Stimulated activated CD8-positive, alpha-beta memory T cell treated with anti-CD3 and anti-CD28 coated beads, Interleukin-2, amount 100 ng/mL, for 1 hour (primary cell): ENCODE measurements around the gene HSPBP1.
"Not testable (repeated sequence)": the region's sequence is repeated elsewhere in the genome, so short reads cannot be mapped to it uniquely, and the experiment has no call there.

Experiments
- DNase-seq, 2 donors: peaks; one replicate each; pipeline ENCODE4 v3.0.0-alpha.2; 2020; ENCODE audit warnings: low read depth in 2 of 2

HSPBP1 gene

GRCh38 chr19:55239004-55239403, 40.9 kb downstream of the HSPBP1 start:
- DNase-seq: no peak

- DNase-seq: no peak
Observed at GRCh38 chr19:55238030-55238429, 41.9 kb downstream of the HSPBP1 start.

GRCh38 chr19:55232986-55233385, 46.9 kb downstream of the HSPBP1 start:
- no peak for DNase-seq

GRCh38 chr19:55232286-55232602, 47.7 kb downstream of the HSPBP1 start:
- no peak for DNase-seq

GRCh38 chr19:55231391-55232285, 48.3 kb downstream of the HSPBP1 start:
- no peak for DNase-seq

GRCh38 chr19:55230780-55231179, 49.1 kb downstream of the HSPBP1 start:
- DNase-seq: no peak

- no peak for DNase-seq
Observed at GRCh38 chr19:55230329-55230728, 49.6 kb downstream of the HSPBP1 start.

GRCh38 chr19:55229789-55230182, 50.1 kb downstream of the HSPBP1 start:
- DNase-seq: no peak

GRCh38 chr19:55229145-55229788, 50.6 kb downstream of the HSPBP1 start:
- no peak for DNase-seq

GRCh38 chr19:55228403-55229031, 51.4 kb downstream of the HSPBP1 start, which contains the start of gene TMEM86B:
Gene TMEM86B (minus strand): TSS chr19:55228763. CDS start chr19:55228741, 22 bp downstream.
- DNase-seq: no peak

- no peak for DNase-seq
Observed at GRCh38 chr19:55228015-55228391, 51.9 kb downstream of the HSPBP1 start.

GRCh38 chr19:55227241-55228014, 52.5 kb downstream of the HSPBP1 start:
- no peak for DNase-seq

- no peak for DNase-seq
Observed at GRCh38 chr19:55226788-55227187, 53.1 kb downstream of the HSPBP1 start.

GRCh38 chr19:55226273-55226672, 53.6 kb downstream of the HSPBP1 start:
- DNase-seq: no peak

- DNase-seq: no peak
Observed at GRCh38 chr19:55225415-55225958, 54.4 kb downstream of the HSPBP1 start.

- DNase-seq: not testable (repeated sequence)
Observed at GRCh38 chr19:55224679-55225414, 55.1 kb downstream of the HSPBP1 start.

- no peak for DNase-seq
Observed at GRCh38 chr19:55224038-55224665, 55.8 kb downstream of the HSPBP1 start.

GRCh38 chr19:55223291-55224037, 56.4 kb downstream of the HSPBP1 start:
- no peak for DNase-seq

- DNase-seq: no peak
Observed at GRCh38 chr19:55220525-55220924, 59.4 kb downstream of the HSPBP1 start.
